ENCODE measurements around the gene NUP42.

NUP42 gene

DNA sequence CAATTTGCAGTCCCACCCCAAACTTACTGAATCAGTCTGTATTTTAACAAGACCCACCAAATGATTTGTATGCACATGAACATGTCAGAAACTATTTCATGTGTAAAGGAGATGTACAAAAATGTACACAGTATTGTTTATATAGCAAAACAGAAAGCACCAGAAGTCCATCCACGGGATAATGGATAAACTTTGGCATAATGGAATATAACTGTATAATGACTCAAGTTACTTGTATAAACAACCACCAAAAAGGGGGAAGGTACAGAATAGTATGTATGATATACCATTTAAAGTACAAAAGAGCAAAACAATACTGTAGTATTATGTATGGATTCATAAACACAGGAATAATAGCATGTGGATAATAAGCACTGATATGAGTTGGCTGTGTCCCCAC lies 22.4 kb downstream of the NUP42 start:
- Histone ChIP-seq H3K4me3 (replicated peaks; ENCODE audit: insufficient read depth, low read length) (no peak overlapping the region), H3K27me3 (ENCODE audit: insufficient read depth, poor library complexity, severe bottlenecking) (no peaks in the 10 kb centered on the region), H3K27ac (replicated peaks) (no peak overlapping the region)
- TF ChIP-seq, protein P1, sequence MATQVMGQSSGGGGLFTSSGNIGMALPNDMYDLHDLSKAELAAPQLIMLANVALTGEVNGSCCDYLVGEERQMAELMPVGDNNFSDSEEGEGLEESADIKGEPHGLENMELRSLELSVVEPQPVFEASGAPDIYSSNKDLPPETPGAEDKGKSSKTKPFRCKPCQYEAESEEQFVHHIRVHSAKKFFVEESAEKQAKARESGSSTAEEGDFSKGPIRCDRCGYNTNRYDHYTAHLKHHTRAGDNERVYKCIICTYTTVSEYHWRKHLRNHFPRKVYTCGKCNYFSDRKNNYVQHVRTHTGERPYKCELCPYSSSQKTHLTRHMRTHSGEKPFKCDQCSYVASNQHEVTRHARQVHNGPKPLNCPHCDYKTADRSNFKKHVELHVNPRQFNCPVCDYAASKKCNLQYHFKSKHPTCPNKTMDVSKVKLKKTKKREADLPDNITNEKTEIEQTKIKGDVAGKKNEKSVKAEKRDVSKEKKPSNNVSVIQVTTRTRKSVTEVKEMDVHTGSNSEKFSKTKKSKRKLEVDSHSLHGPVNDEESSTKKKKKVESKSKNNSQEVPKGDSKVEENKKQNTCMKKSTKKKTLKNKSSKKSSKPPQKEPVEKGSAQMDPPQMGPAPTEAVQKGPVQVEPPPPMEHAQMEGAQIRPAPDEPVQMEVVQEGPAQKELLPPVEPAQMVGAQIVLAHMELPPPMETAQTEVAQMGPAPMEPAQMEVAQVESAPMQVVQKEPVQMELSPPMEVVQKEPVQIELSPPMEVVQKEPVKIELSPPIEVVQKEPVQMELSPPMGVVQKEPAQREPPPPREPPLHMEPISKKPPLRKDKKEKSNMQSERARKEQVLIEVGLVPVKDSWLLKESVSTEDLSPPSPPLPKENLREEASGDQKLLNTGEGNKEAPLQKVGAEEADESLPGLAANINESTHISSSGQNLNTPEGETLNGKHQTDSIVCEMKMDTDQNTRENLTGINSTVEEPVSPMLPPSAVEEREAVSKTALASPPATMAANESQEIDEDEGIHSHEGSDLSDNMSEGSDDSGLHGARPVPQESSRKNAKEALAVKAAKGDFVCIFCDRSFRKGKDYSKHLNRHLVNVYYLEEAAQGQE (IDR thresholded peaks at IDR 0.05; ENCODE audit: insufficient replicate concordance, low read depth): no peak
- no peak for TF ChIP-seq GABPA (IDR thresholded peaks at IDR 0.05; ENCODE audit: low read depth)
- TF ChIP-seq, protein P2, sequence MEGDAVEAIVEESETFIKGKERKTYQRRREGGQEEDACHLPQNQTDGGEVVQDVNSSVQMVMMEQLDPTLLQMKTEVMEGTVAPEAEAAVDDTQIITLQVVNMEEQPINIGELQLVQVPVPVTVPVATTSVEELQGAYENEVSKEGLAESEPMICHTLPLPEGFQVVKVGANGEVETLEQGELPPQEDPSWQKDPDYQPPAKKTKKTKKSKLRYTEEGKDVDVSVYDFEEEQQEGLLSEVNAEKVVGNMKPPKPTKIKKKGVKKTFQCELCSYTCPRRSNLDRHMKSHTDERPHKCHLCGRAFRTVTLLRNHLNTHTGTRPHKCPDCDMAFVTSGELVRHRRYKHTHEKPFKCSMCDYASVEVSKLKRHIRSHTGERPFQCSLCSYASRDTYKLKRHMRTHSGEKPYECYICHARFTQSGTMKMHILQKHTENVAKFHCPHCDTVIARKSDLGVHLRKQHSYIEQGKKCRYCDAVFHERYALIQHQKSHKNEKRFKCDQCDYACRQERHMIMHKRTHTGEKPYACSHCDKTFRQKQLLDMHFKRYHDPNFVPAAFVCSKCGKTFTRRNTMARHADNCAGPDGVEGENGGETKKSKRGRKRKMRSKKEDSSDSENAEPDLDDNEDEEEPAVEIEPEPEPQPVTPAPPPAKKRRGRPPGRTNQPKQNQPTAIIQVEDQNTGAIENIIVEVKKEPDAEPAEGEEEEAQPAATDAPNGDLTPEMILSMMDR (IDR thresholded peaks at IDR 0.05; ENCODE audit: insufficient read depth, low read length): no peak
- no peak for TF ChIP-seq SPI1 (IDR thresholded peaks at IDR 0.05; ENCODE audit: borderline replicate concordance, low read depth)
- no peak for TF ChIP-seq POLR2AphosphoS5 (IDR thresholded peaks at IDR 0.05; ENCODE audit: low read depth)
- DNase-seq (ENCODE audit: low read depth in 1 of 2, low spot score in 1 of 2): no peak

DNA sequence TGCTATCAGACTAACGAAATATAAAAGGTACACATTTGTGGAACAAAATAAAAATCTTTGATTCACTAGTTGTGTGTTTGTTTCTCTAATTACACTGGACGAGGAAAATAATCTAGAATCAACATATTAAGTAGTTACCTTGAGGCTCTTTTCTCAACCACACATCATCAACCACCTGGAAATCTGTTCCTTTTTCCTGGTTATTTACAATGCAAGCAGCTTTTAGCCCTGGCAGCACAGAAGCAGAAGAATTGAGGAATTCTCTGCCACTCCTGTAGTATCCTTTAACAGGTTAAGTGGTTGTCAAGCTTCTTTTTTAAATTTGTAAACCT lies 23.7 kb downstream of the NUP42 start:
- Histone ChIP-seq H3K4me3 (replicated peaks; ENCODE audit: insufficient read depth, low read length) (no peak overlapping the region), H3K27ac (replicated peaks) (no peak overlapping the region), H3K27me3 (ENCODE audit: insufficient read depth, poor library complexity, severe bottlenecking) (no peaks in the 10 kb centered on the region)
- no peak for DNase-seq (ENCODE audit: low read depth in 1 of 2, low spot score in 1 of 2)
- TF ChIP-seq, protein P2 (IDR thresholded peaks at IDR 0.05; ENCODE audit: insufficient read depth, low read length): no peak
- TF ChIP-seq POLR2AphosphoS5 (IDR thresholded peaks at IDR 0.05; ENCODE audit: low read depth): no peak
- no peak for TF ChIP-seq GABPA (IDR thresholded peaks at IDR 0.05; ENCODE audit: low read depth)
- TF ChIP-seq, protein P1 (IDR thresholded peaks at IDR 0.05; ENCODE audit: insufficient replicate concordance, low read depth): no peak
- no peak for TF ChIP-seq SPI1 (IDR thresholded peaks at IDR 0.05; ENCODE audit: borderline replicate concordance, low read depth)

DNA sequence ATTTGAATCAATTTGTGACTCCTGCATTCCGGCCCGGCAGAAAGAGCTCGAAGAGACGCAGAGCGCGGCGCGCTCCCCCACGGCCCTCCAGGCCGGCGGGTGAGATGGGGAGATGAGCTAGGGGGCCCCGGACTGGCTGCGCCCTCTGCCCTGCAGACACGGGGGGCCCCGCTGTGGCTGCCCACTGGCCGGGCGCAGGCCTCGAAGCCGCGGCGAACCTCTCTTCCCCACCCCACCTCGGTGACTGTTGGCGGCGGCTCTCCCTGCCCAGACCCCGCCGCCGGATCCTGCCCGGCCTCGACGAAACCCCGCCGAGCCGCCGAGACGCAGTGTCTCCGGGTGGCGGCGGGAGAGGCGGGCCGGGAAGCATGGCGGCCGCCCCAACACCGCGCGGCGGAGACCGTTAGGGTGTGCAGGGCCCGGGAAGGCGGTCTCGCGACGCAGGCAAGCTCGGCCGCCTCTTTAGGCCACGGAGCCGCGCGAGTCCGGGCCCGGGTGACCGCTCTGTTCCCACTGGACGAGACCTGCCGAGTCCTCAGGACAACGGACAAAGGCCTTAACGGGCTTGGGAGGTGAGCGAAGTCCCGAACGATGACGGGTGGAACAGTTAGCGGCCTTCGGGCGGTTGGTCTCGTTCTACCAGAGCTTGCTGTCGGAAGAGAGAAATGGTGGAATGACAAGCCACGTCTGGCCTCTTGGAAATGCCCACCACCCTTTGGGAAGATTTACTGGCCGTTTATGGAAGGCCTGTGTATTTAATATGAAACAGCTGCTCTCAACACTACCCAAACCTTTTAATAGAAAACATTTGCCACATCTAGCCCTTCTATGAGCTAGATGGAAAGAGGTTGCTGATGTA lies 24.3 kb downstream of the NUP42 start:
- no peak overlapping the region for H3K4me3 ChIP-seq (replicated peaks; ENCODE audit: insufficient read depth, low read length)
- H3K27me3 ChIP-seq (ENCODE audit: insufficient read depth, poor library complexity, severe bottlenecking): no peaks in the 10 kb centered on the region
- TF ChIP-seq, protein P2 (IDR thresholded peaks at IDR 0.05; ENCODE audit: insufficient read depth, low read length): no peak
- TF ChIP-seq, protein P1 (IDR thresholded peaks at IDR 0.05; ENCODE audit: insufficient replicate concordance, low read depth): no peak
- no peak for TF ChIP-seq GABPA (IDR thresholded peaks at IDR 0.05; ENCODE audit: low read depth)
- TF ChIP-seq POLR2AphosphoS5 (IDR thresholded peaks at IDR 0.05; ENCODE audit: low read depth): no peak
- TF ChIP-seq SPI1 (IDR thresholded peaks at IDR 0.05; ENCODE audit: borderline replicate concordance, low read depth): no peak
- H3K27ac ChIP-seq (replicated peaks): no peak overlapping the region
- no peak for DNase-seq (ENCODE audit: low read depth in 1 of 2, low spot score in 1 of 2)
